Head of caudate nucleus (tissue), 42 donors: ENCODE measurements around the gene TMEM235.

Experiments used
- DNase-seq, 42 donors: peaks; one replicate each; pipeline versions ENCODE4 v3.0.0 to v3.0.0-alpha.2; 2020 to 2021; ENCODE audit warnings: mixed read lengths in 7 of 42
- intact Hi-C: fragments of 100-400 bp; cut with DNase I; formaldehyde crosslinking; loops from one replicate; pipeline ENCODE4 v1.15.0; 2022

TMEM235 gene

GRCh38 chr17:78263063-78263735, 31.8 kb downstream of the TMEM235 start:
- intact Hi-C loops: no loop called here
- peak in 7 of 42 donors; percentile 17 to 60 (median 32) for DNase-seq

- DNase-seq: no peak
- intact Hi-C loops: no loop called here
Observed at GRCh38 chr17:78263736-78264340, 32.4 kb downstream of the TMEM235 start.

- intact Hi-C loops: no loop called here
- DNase-seq: no peak
Observed at GRCh38 chr17:78264590-78264989, 33.2 kb downstream of the TMEM235 start.

- intact Hi-C loops: no loop called here
- no peak for DNase-seq
Observed at GRCh38 chr17:78265121-78265520, 33.7 kb downstream of the TMEM235 start.

GRCh38 chr17:78266231-78266631, 34.8 kb downstream of the TMEM235 start:
- DNase-seq: no peak
- intact Hi-C loops: no loop called here

GRCh38 chr17:78266771-78267170, 35.3 kb downstream of the TMEM235 start:
- intact Hi-C loops: no loop called here
- DNase-seq: no peak

GRCh38 chr17:78267253-78268073, 36.0 kb downstream of the TMEM235 start:
- intact Hi-C loops: no loop called here
- no peak for DNase-seq

GRCh38 chr17:78268191-78268874, 36.9 kb downstream of the TMEM235 start:
- intact Hi-C loops: no loop called here
- no peak for DNase-seq

- DNase-seq: no peak
- intact Hi-C loops: no loop called here
Observed at GRCh38 chr17:78268951-78269905, 37.8 kb downstream of the TMEM235 start.

- intact Hi-C loops: no loop called here
- DNase-seq: no peak
Observed at GRCh38 chr17:78269955-78270381, 38.5 kb downstream of the TMEM235 start.

GRCh38 chr17:78271419-78272170, 40.2 kb downstream of the TMEM235 start:
- no peak for DNase-seq
- intact Hi-C loops: no loop called here

- DNase-seq: peak in 10 of 42 donors; percentile 11 to 56 (median 35)
- intact Hi-C loops: no loop called here
Observed at GRCh38 chr17:78272181-78272913, 40.9 kb downstream of the TMEM235 start.

- DNase-seq: no peak
- intact Hi-C loops: no loop called here
Observed at GRCh38 chr17:78272914-78273258, 41.5 kb downstream of the TMEM235 start.

GRCh38 chr17:78273813-78274212, 42.4 kb downstream of the TMEM235 start:
- intact Hi-C loops: no loop called here
- DNase-seq: no peak

GRCh38 chr17:78275355-78275754, 43.9 kb downstream of the TMEM235 start:
- DNase-seq: no peak
- intact Hi-C loops: no loop called here

GRCh38 chr17:78276098-78276887, 44.9 kb downstream of the TMEM235 start:
- DNase-seq: no peak
- intact Hi-C loops: no loop called here
